GM21423 (cell line): ENCODE measurements around the gene PEX26.
"Not testable (repeated sequence)": the region's sequence is repeated elsewhere in the genome, so short reads cannot be mapped to it uniquely, and the experiment has no call there.

ENCODE experiments used
- ATAC-seq: cut with Tn5 transposase; IDR thresholded peaks from one replicate; pipeline ENCODE4 v1.9.1; 2021; ENCODE audit warnings: mild to moderate bottlenecking, moderate library complexity; ENCODE audit not compliant: unreplicated experiment

PEX26 gene

GRCh38 chr22:18093661-18094060, 15.9 kb downstream of the PEX26 start:
- ATAC-seq = no peak

- no peak for ATAC-seq
Measured at GRCh38 chr22:18095101-18095805, 17.5 kb downstream of the PEX26 start.

GRCh38 chr22:18096823-18097222, 19.0 kb downstream of the PEX26 start:
- no peak for ATAC-seq

- ATAC-seq = no peak
Measured at GRCh38 chr22:18100781-18101180, 23.0 kb downstream of the PEX26 start.

- ATAC-seq = no peak
Measured at GRCh38 chr22:18101536-18101935, 23.7 kb downstream of the PEX26 start.

GRCh38 chr22:18103527-18104269, 25.9 kb downstream of the PEX26 start:
- ATAC-seq = peak; percentile 42

GRCh38 chr22:18104566-18104965, 26.8 kb downstream of the PEX26 start:
- ATAC-seq = no peak

GRCh38 chr22:18105981-18106380, 28.2 kb downstream of the PEX26 start:
- ATAC-seq = not testable (repeated sequence)

GRCh38 chr22:18106550-18107341, 29.0 kb downstream of the PEX26 start:
- ATAC-seq = peak; percentile 53

- no peak for ATAC-seq
Measured at GRCh38 chr22:18108187-18108586, 30.4 kb downstream of the PEX26 start.

- no peak for ATAC-seq
Measured at GRCh38 chr22:18109410-18110193, 31.8 kb downstream of the PEX26 start.

GRCh38 chr22:18110194-18110953, 32.6 kb downstream of the PEX26 start, which contains the start of gene TUBA8:
TSS of gene TUBA8 (plus strand) at chr22:18110809. CDS start at chr22:18110866, 57 bp downstream.
- peak; percentile 41 for ATAC-seq

- ATAC-seq = no peak
Measured at GRCh38 chr22:18110954-18111758, 33.4 kb downstream of the PEX26 start.

- no peak for ATAC-seq
Measured at GRCh38 chr22:18111759-18112330, 34.1 kb downstream of the PEX26 start.

- no peak for ATAC-seq
Measured at GRCh38 chr22:18112440-18112839, 34.6 kb downstream of the PEX26 start.

- no peak for ATAC-seq
Measured at GRCh38 chr22:18113680-18114394, 36.0 kb downstream of the PEX26 start.

GRCh38 chr22:18114495-18114894, 36.7 kb downstream of the PEX26 start:
- no peak for ATAC-seq

- no peak for ATAC-seq
Measured at GRCh38 chr22:18114976-18115652, 37.3 kb downstream of the PEX26 start.
